Upper lobe of right lung (tissue), 1 donor: ENCODE results near the gene DNAI1. TPM values are rescaled to one million over a fixed set of nuclear protein-coding genes. Genes with fewer than 3 reads are reported as not detected.

Source experiments
- ATAC-seq: fragments of 200-7000 bp; cut with Tn5 transposase; one replicate; pipeline ENCODE4 v1.9.1; 2020; ENCODE audit warnings: mild to moderate bottlenecking, moderate library complexity
- DNase-seq: peaks from one replicate; pipeline ENCODE4 v3.0.0-alpha.2; 2020
- H3K27ac ChIP-seq: fragments of 200-600 bp; one replicate; pipeline ENCODE4 v1.8.0; 2022
- H3K27me3 ChIP-seq: fragments of 200-600 bp; one replicate; pipeline ENCODE4 v1.8.0; 2022; ENCODE audit warnings: mild to moderate bottlenecking
- H3K36me3 ChIP-seq: fragments of 200-600 bp; one replicate; pipeline ENCODE4 v1.8.0; 2022
- H3K4me1 ChIP-seq: fragments of 200-600 bp; one replicate; pipeline ENCODE4 v1.8.0; 2022
- H3K4me3 ChIP-seq: fragments of 200-600 bp; one replicate; pipeline ENCODE4 v1.8.0; 2022; ENCODE audit warnings: mild to moderate bottlenecking
- H3K9me3 ChIP-seq: fragments of 200-600 bp; one replicate; pipeline ENCODE4 v1.8.0; 2022
- CTCF ChIP-seq: fragments of 200-600 bp; IDR thresholded peaks from one replicate; pipeline ENCODE4 v1.8.0; 2022; ENCODE audit warnings: antibody characterized with exemption
- intact Hi-C: fragments of 100-400 bp; cut with DNase I; formaldehyde crosslinking; loops from one replicate; pipeline ENCODE4 v1.11.0; 2022
- total RNA-seq: library from RNA; stranded (reverse); fragmentation: NEBNext Ultra II Directional; extraction: Animal tissue kit (Norgen Biotek cat#: 25700); gene quantifications from one replicate; pipeline ENCODE4 v1.2.1, GENCODE V29; 2021
- donor health status: DM: no; HTN: yes; CAD: no; lungs with severe emphysema.

The DNAI1 gene
- total RNA-seq, 1 donor from 2014 or later = not detected

GRCh38 chr9:34485822-34486221, 27.2 kb downstream of the DNAI1 start:
- ATAC-seq (no peak), DNase-seq (no peak)
- Histone ChIP-seq H3K36me3 (no peaks in the 10 kb centered on the region), H3K4me3 (no peak overlapping the region), H3K27me3 (no peaks in the 10 kb centered on the region), H3K4me1 (no peaks in the 10 kb centered on the region), H3K9me3 (no peaks in the 10 kb centered on the region), H3K27ac (no peak overlapping the region)
- intact Hi-C loops = no loop called here
- TF ChIP-seq CTCF = no peak

- H3K4me3 ChIP-seq = no peak overlapping the region
- H3K27ac ChIP-seq = no peak overlapping the region
- intact Hi-C loops = no loop called here
- H3K36me3 ChIP-seq = no peaks in the 10 kb centered on the region
- TF ChIP-seq CTCF = no peak
- peaks cover 3% of the 10 kb centered on the region for H3K27me3 ChIP-seq
- no peak for ATAC-seq
- H3K4me1 ChIP-seq = no peaks in the 10 kb centered on the region
- H3K9me3 ChIP-seq = no peaks in the 10 kb centered on the region
- DNase-seq = no peak
Observed at GRCh38 chr9:34486572-34486971, 28.0 kb downstream of the DNAI1 start.

- no peak overlapping the region for H3K4me3 ChIP-seq
- ATAC-seq (no peak), DNase-seq (no peak)
- no peaks in the 10 kb centered on the region for H3K36me3 ChIP-seq
- H3K27ac ChIP-seq = no peak overlapping the region
- no peak for TF ChIP-seq CTCF
- intact Hi-C loops = loop anchor here (10.0 kb wide), 1 partner anchor 46 kb away; no protein-coding TSS in a partner anchor
- H3K9me3 ChIP-seq = no peaks in the 10 kb centered on the region
- H3K4me1 ChIP-seq = no peaks in the 10 kb centered on the region
- peaks cover 3% of the 10 kb centered on the region for H3K27me3 ChIP-seq
Observed at GRCh38 chr9:34490360-34490759, 31.8 kb downstream of the DNAI1 start.

- no peak for DNase-seq
- no peak overlapping the region for H3K27ac ChIP-seq
- TF ChIP-seq CTCF = no peak
- H3K4me1 ChIP-seq = no peaks in the 10 kb centered on the region
- ATAC-seq = no peak
- no peaks in the 10 kb centered on the region for H3K9me3 ChIP-seq
- peaks cover 3% of the 10 kb centered on the region for H3K27me3 ChIP-seq
- no peak overlapping the region for H3K4me3 ChIP-seq
- H3K36me3 ChIP-seq = no peaks in the 10 kb centered on the region
- intact Hi-C loops = loop anchor here (10.0 kb wide), 1 partner anchor 46 kb away; no protein-coding TSS in a partner anchor
Observed at GRCh38 chr9:34490760-34491159, 32.2 kb downstream of the DNAI1 start.

- no peak for TF ChIP-seq CTCF
- no peaks in the 10 kb centered on the region for H3K36me3 ChIP-seq
- no peak for DNase-seq
- intact Hi-C loops = loop anchor here (10.0 kb wide), 1 partner anchor 47 kb away; no protein-coding TSS in a partner anchor
- H3K4me1 ChIP-seq = no peaks in the 10 kb centered on the region
- H3K27ac ChIP-seq = no peak overlapping the region
- no peaks in the 10 kb centered on the region for H3K9me3 ChIP-seq
- peaks cover 3% of the 10 kb centered on the region for H3K27me3 ChIP-seq
- ATAC-seq = no peak
- no peak overlapping the region for H3K4me3 ChIP-seq
Observed at GRCh38 chr9:34491596-34491995, 33.0 kb downstream of the DNAI1 start.

- H3K27ac ChIP-seq = no peak overlapping the region
- TF ChIP-seq CTCF = no peak
- no peak overlapping the region for H3K4me3 ChIP-seq
- no peaks in the 10 kb centered on the region for H3K4me1 ChIP-seq
- ATAC-seq (no peak), DNase-seq (no peak)
- no peaks in the 10 kb centered on the region for H3K9me3 ChIP-seq
- intact Hi-C loops = loop anchor here (10.0 kb wide), 1 partner anchor 47 kb away; no protein-coding TSS in a partner anchor
- peaks cover 3% of the 10 kb centered on the region for H3K27me3 ChIP-seq
- no peaks in the 10 kb centered on the region for H3K36me3 ChIP-seq
Observed at GRCh38 chr9:34492051-34492450, 33.4 kb downstream of the DNAI1 start.
